ENCODE data around the gene FOXD4L6. TPM values are rescaled to one million over a fixed set of nuclear protein-coding genes. Genes with fewer than 3 reads are reported as not detected.
"Not testable (repeated sequence)": the region's sequence is repeated elsewhere in the genome, so short reads cannot be mapped to it uniquely, and the experiment has no call there.

The FOXD4L6 gene
- total RNA-seq, 2 experiments from 2014 or later = 0.29 TPM; not detected in 1

DNA sequence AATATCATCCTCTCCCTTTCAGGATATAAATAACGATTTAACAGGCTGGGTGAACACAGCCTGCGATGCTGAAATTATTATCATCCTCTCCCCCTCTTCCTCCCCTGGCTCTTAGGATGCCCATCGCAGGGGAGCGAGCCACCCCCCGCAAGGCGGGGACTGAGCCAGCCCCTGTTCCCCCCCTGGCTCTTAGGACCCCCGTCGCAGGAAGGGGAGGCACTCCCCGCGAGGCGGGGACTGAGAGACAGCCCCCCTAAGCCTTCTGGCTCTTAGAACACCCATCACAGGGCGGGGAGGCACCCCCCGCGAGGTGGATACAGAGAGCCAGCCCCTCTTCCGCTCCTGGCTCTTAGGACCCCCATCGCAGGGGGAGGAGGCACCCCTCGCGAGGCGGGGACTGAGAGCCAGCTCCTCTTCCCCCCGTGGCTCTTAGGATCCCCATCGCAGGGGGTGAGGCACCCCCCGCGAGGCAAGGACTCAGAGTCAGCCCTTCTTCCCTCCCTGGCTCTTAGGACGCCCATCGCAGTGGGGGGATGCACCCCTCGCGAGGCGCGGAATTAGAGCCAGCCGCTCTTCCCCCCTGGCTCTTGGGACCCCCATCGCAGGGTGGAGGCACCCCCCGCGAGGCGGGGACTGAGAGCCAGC lies 21.9 kb downstream of the FOXD4L6 start:
- H3K9me3 ChIP-seq (ENCODE audit: low read length); H4K20me1 ChIP-seq (ENCODE audit: insufficient read depth, low read length); H3K4me1 ChIP-seq (ENCODE audit: insufficient read depth, low read length, poor library complexity, severe bottlenecking); H3K27ac ChIP-seq (ENCODE audit: low read depth, low read length, poor library complexity, severe bottlenecking); CTCF ChIA-PET (ENCODE audit: unreplicated experiment); BruUV-seq (replicated peaks); intact Hi-C loops (cut with micrococcal nuclease; ENCODE audit: unreplicated experiment); POLR2A ChIA-PET; H3K9me2 ChIP-seq (ENCODE audit: insufficient read depth, low read length); H3K4me2 ChIP-seq (ENCODE audit: low read length); H3K79me2 ChIP-seq (ENCODE audit: insufficient read depth, low read depth, low read length); H2AFZ ChIP-seq (ENCODE audit: low read length); DNase-seq (ENCODE audit: low spot score); H3K36me3 ChIP-seq (ENCODE audit: insufficient read depth, low read length); H3K4me3 ChIP-seq (ENCODE audit: low read depth, low read length, poor library complexity, severe bottlenecking): not testable (repeated sequence)

DNA sequence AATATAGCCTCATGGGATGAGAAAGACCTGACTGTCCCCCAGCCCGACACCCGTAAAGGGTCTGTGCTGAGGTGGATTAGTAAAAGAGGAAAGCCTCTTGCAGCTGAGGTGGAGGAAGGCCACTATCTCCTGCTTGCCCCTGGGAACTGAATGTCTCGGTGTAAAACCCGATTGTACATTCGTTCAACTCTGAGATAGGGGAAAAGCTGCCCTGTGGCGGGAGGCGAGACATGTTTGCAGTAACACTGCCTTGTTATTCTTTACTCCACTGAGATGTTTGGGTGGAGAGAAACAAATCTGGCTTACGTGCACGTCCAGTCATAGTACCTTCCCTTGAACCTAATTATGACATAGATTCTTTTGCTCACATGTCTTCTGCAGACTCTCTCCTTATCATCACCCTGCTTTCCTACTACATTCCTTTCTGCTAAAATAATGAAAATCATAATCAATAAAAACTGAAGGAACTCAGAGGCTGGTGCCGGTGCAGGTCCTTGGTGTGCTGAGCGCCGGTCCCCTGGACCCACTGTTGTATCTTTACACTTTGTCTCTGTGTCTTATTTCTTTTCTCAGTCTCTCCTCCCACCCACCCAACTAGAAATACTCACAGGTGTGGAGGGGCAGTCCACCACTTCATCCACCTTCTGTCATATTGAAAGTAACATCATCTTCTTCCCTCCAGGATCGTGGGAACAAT lies 22.8 kb downstream of the FOXD4L6 start:
- DNase-seq (ENCODE audit: low spot score); H3K4me3 ChIP-seq (ENCODE audit: low read depth, low read length, poor library complexity, severe bottlenecking); BruUV-seq (replicated peaks); H3K36me3 ChIP-seq (ENCODE audit: insufficient read depth, low read length); H3K9me2 ChIP-seq (ENCODE audit: insufficient read depth, low read length); H3K27ac ChIP-seq (ENCODE audit: low read depth, low read length, poor library complexity, severe bottlenecking); H2AFZ ChIP-seq (ENCODE audit: low read length); intact Hi-C loops (cut with micrococcal nuclease; ENCODE audit: unreplicated experiment); H4K20me1 ChIP-seq (ENCODE audit: insufficient read depth, low read length); CTCF ChIA-PET (ENCODE audit: unreplicated experiment); H3K4me1 ChIP-seq (ENCODE audit: insufficient read depth, low read length, poor library complexity, severe bottlenecking); H3K9me3 ChIP-seq (ENCODE audit: low read length); POLR2A ChIA-PET; H3K79me2 ChIP-seq (ENCODE audit: insufficient read depth, low read depth, low read length); H3K4me2 ChIP-seq (ENCODE audit: low read length): not testable (repeated sequence)

DNA sequence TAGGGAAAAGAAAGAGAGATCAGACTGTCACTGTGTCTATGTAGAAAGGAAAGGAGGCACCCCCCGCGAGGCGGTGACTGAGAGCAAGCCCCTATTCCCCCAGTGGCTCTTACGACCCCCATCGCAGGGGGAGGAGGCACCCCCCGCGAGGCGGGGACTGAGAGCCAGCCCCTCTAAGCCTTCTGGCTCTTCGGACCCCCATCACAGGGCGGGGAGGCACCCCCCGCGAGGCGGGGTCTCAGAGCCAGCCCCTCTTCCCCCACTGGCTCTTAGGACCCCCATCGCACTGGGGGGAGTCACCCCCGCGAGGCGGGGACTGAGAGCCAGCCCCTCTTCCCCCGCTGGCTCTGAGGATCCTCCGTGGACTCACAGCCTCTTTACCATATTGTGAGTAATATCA lies 23.9 kb downstream of the FOXD4L6 start:
- H3K9me2 ChIP-seq (ENCODE audit: insufficient read depth, low read length); DNase-seq (ENCODE audit: low spot score); H3K27ac ChIP-seq (ENCODE audit: low read depth, low read length, poor library complexity, severe bottlenecking); H3K36me3 ChIP-seq (ENCODE audit: insufficient read depth, low read length); H2AFZ ChIP-seq (ENCODE audit: low read length); H3K9me3 ChIP-seq (ENCODE audit: low read length); H3K4me1 ChIP-seq (ENCODE audit: insufficient read depth, low read length, poor library complexity, severe bottlenecking); intact Hi-C loops (cut with micrococcal nuclease; ENCODE audit: unreplicated experiment); H4K20me1 ChIP-seq (ENCODE audit: insufficient read depth, low read length); BruUV-seq (replicated peaks); H3K79me2 ChIP-seq (ENCODE audit: insufficient read depth, low read depth, low read length); CTCF ChIA-PET (ENCODE audit: unreplicated experiment); H3K4me2 ChIP-seq (ENCODE audit: low read length); H3K4me3 ChIP-seq (ENCODE audit: low read depth, low read length, poor library complexity, severe bottlenecking); POLR2A ChIA-PET: not testable (repeated sequence)

DNA sequence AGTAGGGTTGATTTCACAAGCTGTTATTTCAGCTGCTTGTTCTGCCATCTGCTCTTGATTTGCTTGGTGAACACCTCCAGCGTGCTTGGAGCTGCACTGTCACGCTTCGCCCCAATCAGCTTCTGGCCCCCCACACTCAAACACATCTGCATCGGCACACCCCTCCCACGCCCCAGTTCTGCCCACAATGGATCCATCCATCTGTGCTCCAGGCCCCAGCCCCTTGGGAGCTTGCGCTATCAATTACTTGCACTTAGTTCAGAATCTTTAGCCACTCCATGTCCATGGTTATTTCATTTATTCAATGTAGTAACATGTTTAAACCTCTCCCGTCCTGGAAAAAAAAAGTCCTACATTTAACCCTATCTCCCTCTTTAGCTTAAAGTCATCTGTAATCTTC lies 28.0 kb downstream of the FOXD4L6 start:
- H3K36me3 ChIP-seq (ENCODE audit: insufficient read depth, low read length); H2AFZ ChIP-seq (ENCODE audit: low read length); H3K9me2 ChIP-seq (ENCODE audit: insufficient read depth, low read length); DNase-seq (ENCODE audit: low spot score); intact Hi-C loops (cut with micrococcal nuclease; ENCODE audit: unreplicated experiment); BruUV-seq (replicated peaks); H3K27ac ChIP-seq (ENCODE audit: low read depth, low read length, poor library complexity, severe bottlenecking); H3K79me2 ChIP-seq (ENCODE audit: insufficient read depth, low read depth, low read length); H4K20me1 ChIP-seq (ENCODE audit: insufficient read depth, low read length); POLR2A ChIA-PET; H3K4me1 ChIP-seq (ENCODE audit: insufficient read depth, low read length, poor library complexity, severe bottlenecking); H3K4me3 ChIP-seq (ENCODE audit: low read depth, low read length, poor library complexity, severe bottlenecking); H3K9me3 ChIP-seq (ENCODE audit: low read length); H3K4me2 ChIP-seq (ENCODE audit: low read length); CTCF ChIA-PET (ENCODE audit: unreplicated experiment): not testable (repeated sequence)

- POLR2A ChIA-PET = not testable (repeated sequence)
Observed at GRCh38 chr9:41098759-41099158, 29.7 kb downstream of the FOXD4L6 start.

GRCh38 chr9:41095060-41095459 lies 33.4 kb downstream of the FOXD4L6 start:
- CTCF ChIA-PET (ENCODE audit: unreplicated experiment); H3K36me3 ChIP-seq (ENCODE audit: insufficient read depth, low read length); BruUV-seq (replicated peaks); DNase-seq (ENCODE audit: low spot score); H3K27ac ChIP-seq (ENCODE audit: low read depth, low read length, poor library complexity, severe bottlenecking); H3K4me2 ChIP-seq (ENCODE audit: low read length); H3K4me1 ChIP-seq (ENCODE audit: insufficient read depth, low read length, poor library complexity, severe bottlenecking); H3K9me2 ChIP-seq (ENCODE audit: insufficient read depth, low read length); POLR2A ChIA-PET; H4K20me1 ChIP-seq (ENCODE audit: insufficient read depth, low read length); intact Hi-C loops (cut with micrococcal nuclease; ENCODE audit: unreplicated experiment); H2AFZ ChIP-seq (ENCODE audit: low read length); H3K9me3 ChIP-seq (ENCODE audit: low read length); H3K79me2 ChIP-seq (ENCODE audit: insufficient read depth, low read depth, low read length); H3K4me3 ChIP-seq (ENCODE audit: low read depth, low read length, poor library complexity, severe bottlenecking): not testable (repeated sequence)

More at GRCh38 chr9:41098759-41099158, 29.7 kb downstream of the FOXD4L6 start:
- DNase-seq (ENCODE audit: low spot score); H3K9me2 ChIP-seq (ENCODE audit: insufficient read depth, low read length); intact Hi-C loops (cut with micrococcal nuclease; ENCODE audit: unreplicated experiment); H3K4me3 ChIP-seq (ENCODE audit: low read depth, low read length, poor library complexity, severe bottlenecking); H3K4me1 ChIP-seq (ENCODE audit: insufficient read depth, low read length, poor library complexity, severe bottlenecking); H3K4me2 ChIP-seq (ENCODE audit: low read length); H2AFZ ChIP-seq (ENCODE audit: low read length); H3K27ac ChIP-seq (ENCODE audit: low read depth, low read length, poor library complexity, severe bottlenecking); CTCF ChIA-PET (ENCODE audit: unreplicated experiment); H3K79me2 ChIP-seq (ENCODE audit: insufficient read depth, low read depth, low read length); BruUV-seq (replicated peaks); H4K20me1 ChIP-seq (ENCODE audit: insufficient read depth, low read length); H3K9me3 ChIP-seq (ENCODE audit: low read length); H3K36me3 ChIP-seq (ENCODE audit: insufficient read depth, low read length): not testable (repeated sequence)
